HepG2 (cell line): ENCODE data around the gene WNK1. TPM values are rescaled to one million over a fixed set of nuclear protein-coding genes. Genes with fewer than 3 reads are reported as not detected.

Experiments
- ADNP ChIP-seq: sonication (generic); formaldehyde crosslinking; IDR thresholded peaks from 2 replicates; pipeline ENCODE4 v1.4.0; 2020; ENCODE audit warnings: missing genetic modification reagents
- ATRX ChIP-seq: sonication (generic); formaldehyde crosslinking; IDR thresholded peaks from 2 replicates; pipeline ENCODE4 v1.4.0; 2020; ENCODE audit warnings: missing genetic modification reagents, borderline replicate concordance
- BORCS8-MEF2B ChIP-seq: sonication (generic); formaldehyde crosslinking; IDR thresholded peaks from 2 replicates; pipeline ENCODE4 v1.8.0; 2022; ENCODE audit warnings: mild to moderate bottlenecking, missing genetic modification reagents
- CENPT ChIP-seq: sonication (generic); formaldehyde crosslinking; IDR thresholded peaks from 2 replicates; pipeline ENCODE4 v1.8.0; 2022; ENCODE audit warnings: low read depth, mild to moderate bottlenecking, moderate library complexity, missing genetic modification reagents
- DDIT3 ChIP-seq: sonication (generic); formaldehyde crosslinking; IDR thresholded peaks from 2 replicates; pipeline ENCODE4 v1.4.0; 2020; ENCODE audit warnings: mild to moderate bottlenecking, missing genetic modification reagents
- EZH2 ChIP-seq: conservative IDR thresholded peaks from 2 replicates; pipeline ENCODE4 v1.6.1; 2012; ENCODE audit warnings: mild to moderate bottlenecking, low read depth, low read length, moderate library complexity
- HMGA1 ChIP-seq: sonication (generic); formaldehyde crosslinking; conservative IDR thresholded peaks from 2 replicates; pipeline ENCODE4 v1.4.0; 2020; ENCODE audit warnings: missing genetic modification reagents
- HOXA3 ChIP-seq: sonication (generic); formaldehyde crosslinking; IDR thresholded peaks from 2 replicates; pipeline ENCODE4 v1.5.0; 2020; ENCODE audit warnings: missing genetic modification reagents
- KDM2A ChIP-seq: sonication (generic); formaldehyde crosslinking; IDR thresholded peaks from 2 replicates; pipeline ENCODE4 v1.4.0; 2020; ENCODE audit warnings: low read depth, missing genetic modification reagents, borderline replicate concordance
- KLF16 ChIP-seq, 2 experiments: sonication (generic) in 1 of 2; formaldehyde crosslinking in 1 of 2; IDR thresholded peaks; 2 replicates each; pipeline versions ENCODE4 v1.6.1 to v1.8.0; 2016 to 2023; ENCODE audit warnings: missing genetic modification reagents in 2 of 2, missing compliant biosample characterization in 1 of 2
- MXD4 ChIP-seq: IDR thresholded peaks from 2 replicates; pipeline ENCODE4 v1.6.1; 2016; ENCODE audit warnings: mild to moderate bottlenecking, missing biosample characterization, missing genetic modification reagents
- NKX3-1 ChIP-seq: sonication (generic); formaldehyde crosslinking; IDR thresholded peaks from 2 replicates; pipeline ENCODE4 v1.5.0; 2020; ENCODE audit warnings: missing genetic modification reagents
- POGZ ChIP-seq: sonication (generic); formaldehyde crosslinking; IDR thresholded peaks from 2 replicates; pipeline ENCODE4 v1.4.0; 2020; ENCODE audit warnings: mild to moderate bottlenecking, missing genetic modification reagents
- RBFOX2 ChIP-seq: fragments of 200-400 bp; formaldehyde crosslinking; IDR thresholded peaks from 2 replicates; pipeline ENCODE4 v1.6.1; 2017; ENCODE audit warnings: low read depth, mild to moderate bottlenecking, low read length
- RFX5 ChIP-seq: IDR thresholded peaks from 2 replicates; pipeline ENCODE4 v1.6.1; 2011; ENCODE audit warnings: low read depth, low read length, improper control_type of control experiment
- RFXANK ChIP-seq: IDR thresholded peaks from 2 replicates; pipeline ENCODE4 v1.6.1; 2016
- SCMH1 ChIP-seq: sonication (generic); formaldehyde crosslinking; IDR thresholded peaks from 2 replicates; pipeline ENCODE4 v1.9.0; 2021; ENCODE audit warnings: missing genetic modification reagents, mild to moderate bottlenecking, borderline replicate concordance
- SIN3A ChIP-seq: IDR thresholded peaks from 2 replicates; pipeline ENCODE4 v1.6.1; 2011; ENCODE audit warnings: low read depth, mild to moderate bottlenecking, control low read depth, low read length, borderline replicate concordance
- SMARCE1 ChIP-seq: fragments of 450-650 bp; IDR thresholded peaks from 2 replicates; pipeline ENCODE4 v1.6.1; 2017; ENCODE audit warnings: borderline replicate concordance
- SP140L ChIP-seq: sonication (generic); formaldehyde crosslinking; IDR thresholded peaks from 2 replicates; pipeline ENCODE4 v1.4.0; 2020; ENCODE audit warnings: missing genetic modification reagents, borderline replicate concordance
- SRF ChIP-seq: IDR thresholded peaks from 2 replicates; pipeline ENCODE4 v1.6.1; 2011; ENCODE audit warnings: mild to moderate bottlenecking, low read depth, low read length, moderate library complexity
- SSRP1 ChIP-seq: IDR thresholded peaks from 2 replicates; pipeline ENCODE4 v1.6.1; 2016; ENCODE audit warnings: control low read depth
- ZNF282 ChIP-seq: fragments of 450-650 bp; IDR thresholded peaks from 2 replicates; pipeline ENCODE4 v1.6.1; 2018; ENCODE audit not compliant: partially characterized antibody
- ZNF614 ChIP-seq: IDR thresholded peaks from 2 replicates; pipeline ENCODE4 v1.6.1; 2018; ENCODE audit warnings: missing biosample characterization, missing genetic modification reagents, inconsistent platforms, borderline replicate concordance
- ZNF749 ChIP-seq: sonication (generic); formaldehyde crosslinking; IDR thresholded peaks from 2 replicates; pipeline ENCODE4 v1.8.0; 2022; ENCODE audit warnings: mild to moderate bottlenecking, missing genetic modification reagents, moderate library complexity, borderline replicate concordance
- polyA plus RNA-seq, 8 experiments: library from polyadenylated mRNA; depleted of rRNA in 3 of 8; stranded (reverse) in 7 of 8; unstranded in 1 of 8; fragments of >200 nt; fragmentation: Illumina TruSeq in 4 of 8; extraction: Trizol in 4 of 8; gene quantifications; 2 replicates each; pipeline versions ENCODE4 v1.2.1 to v1.2.3, GENCODE V29; 2011 to 2016; ENCODE audit warnings: low read depth in 4 of 8, missing spikeins in 1 of 8, mixed read lengths in 1 of 8; ENCODE audit not compliant: insufficient read depth in 1 of 8
- total RNA-seq, 5 experiments: library from RNA; depleted of rRNA; stranded (reverse); fragments of >200 nt; fragmentation: Illumina TruSeq; extraction: Trizol; gene quantifications; 2 replicates each; pipeline ENCODE4 v1.2.3, GENCODE V29; 2016; ENCODE audit warnings: low read depth in 1 of 5
- TF ChIP-seq, protein P1 (sequence below): sonication (generic); formaldehyde crosslinking; IDR thresholded peaks from 2 replicates; pipeline ENCODE4 v1.4.0; 2020; ENCODE audit warnings: missing genetic modification reagents
- TF ChIP-seq, protein P2 (sequence below): sonication (generic); formaldehyde crosslinking; IDR thresholded peaks from 2 replicates; pipeline ENCODE4 v1.8.1; 2023; ENCODE audit warnings: missing genetic modification reagents, mild to moderate bottlenecking, borderline replicate concordance
- TF ChIP-seq, protein P3 (sequence below): sonication (generic); formaldehyde crosslinking; IDR thresholded peaks from 2 replicates; pipeline ENCODE4 v1.8.0; 2022; ENCODE audit warnings: missing genetic modification reagents, low read depth, mild to moderate bottlenecking, borderline replicate concordance

Gene WNK1
- total and polyA plus RNA-seq, 2 of the 13 experiments (the other 11 are each of a cell fraction or from before 2014, with no cell fraction given), result 31.1 to 54.8 TPM

DNA sequence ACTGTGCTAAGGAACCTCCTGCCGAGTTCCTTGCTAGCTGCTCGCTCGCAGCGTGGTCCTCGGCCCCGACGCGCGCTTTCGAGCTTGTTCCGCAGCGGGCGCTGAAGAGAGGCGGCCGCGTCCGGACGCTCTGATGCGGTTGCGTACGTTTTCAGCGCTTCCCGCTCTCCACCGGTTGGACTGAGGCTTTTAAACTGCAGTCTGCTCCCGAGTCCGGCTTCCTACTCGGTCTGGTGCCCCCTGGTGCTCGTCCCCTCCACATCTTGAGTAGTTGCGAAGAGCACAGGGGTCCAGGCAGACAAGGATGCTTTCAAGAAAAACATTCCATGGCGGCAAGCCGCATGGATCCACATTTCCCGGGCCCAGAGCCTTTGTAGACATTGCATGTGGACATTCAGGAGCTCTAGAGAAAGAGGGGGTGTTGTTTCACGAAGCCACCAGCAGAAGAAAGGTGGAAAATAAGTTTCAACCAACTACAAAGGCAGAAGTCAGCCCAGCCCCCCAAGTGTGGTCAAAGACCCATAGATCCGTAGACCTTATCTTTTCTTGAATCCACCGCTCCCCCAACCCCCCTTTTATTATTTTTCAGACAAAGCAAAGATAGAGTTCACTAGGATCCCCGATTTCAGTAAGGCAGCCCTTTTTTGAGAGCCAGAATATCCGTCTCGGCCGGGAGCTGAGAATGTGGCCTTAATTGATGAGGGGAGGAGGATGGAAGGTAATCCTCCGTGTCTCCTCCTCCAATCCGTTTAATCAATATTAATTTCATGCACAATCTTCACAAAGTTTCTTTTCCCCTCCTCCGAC is 984 bp upstream of the WNK1 start (continued):
- TF ChIP-seq, protein P1, sequence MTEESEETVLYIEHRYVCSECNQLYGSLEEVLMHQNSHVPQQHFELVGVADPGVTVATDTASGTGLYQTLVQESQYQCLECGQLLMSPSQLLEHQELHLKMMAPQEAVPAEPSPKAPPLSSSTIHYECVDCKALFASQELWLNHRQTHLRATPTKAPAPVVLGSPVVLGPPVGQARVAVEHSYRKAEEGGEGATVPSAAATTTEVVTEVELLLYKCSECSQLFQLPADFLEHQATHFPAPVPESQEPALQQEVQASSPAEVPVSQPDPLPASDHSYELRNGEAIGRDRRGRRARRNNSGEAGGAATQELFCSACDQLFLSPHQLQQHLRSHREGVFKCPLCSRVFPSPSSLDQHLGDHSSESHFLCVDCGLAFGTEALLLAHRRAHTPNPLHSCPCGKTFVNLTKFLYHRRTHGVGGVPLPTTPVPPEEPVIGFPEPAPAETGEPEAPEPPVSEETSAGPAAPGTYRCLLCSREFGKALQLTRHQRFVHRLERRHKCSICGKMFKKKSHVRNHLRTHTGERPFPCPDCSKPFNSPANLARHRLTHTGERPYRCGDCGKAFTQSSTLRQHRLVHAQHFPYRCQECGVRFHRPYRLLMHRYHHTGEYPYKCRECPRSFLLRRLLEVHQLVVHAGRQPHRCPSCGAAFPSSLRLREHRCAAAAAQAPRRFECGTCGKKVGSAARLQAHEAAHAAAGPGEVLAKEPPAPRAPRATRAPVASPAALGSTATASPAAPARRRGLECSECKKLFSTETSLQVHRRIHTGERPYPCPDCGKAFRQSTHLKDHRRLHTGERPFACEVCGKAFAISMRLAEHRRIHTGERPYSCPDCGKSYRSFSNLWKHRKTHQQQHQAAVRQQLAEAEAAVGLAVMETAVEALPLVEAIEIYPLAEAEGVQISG (CRISPR knock-in tag), result peak; percentile 88
- no peak for TF ChIP-seq ZNF282
- no peak for TF ChIP-seq SCMH1 (CRISPR knock-in tag)
- peak; percentile 77; the same call in 1 of the 2 replicates for TF ChIP-seq ZNF614 (CRISPR knock-in tag)
- TF ChIP-seq SSRP1, result no peak
- no peak for TF ChIP-seq ZNF749 (CRISPR knock-in tag)
- TF ChIP-seq KLF16 (CRISPR knock-in tag; IDR thresholded peaks at IDR 0.05), result peak in 1 of 2 experiments; percentile 83; a peak in 2 of 4 replicates
- TF ChIP-seq BORCS8-MEF2B (CRISPR knock-in tag), result peak; percentile 70
- TF ChIP-seq HOXA3 (CRISPR knock-in tag), result peak; percentile 94
- TF ChIP-seq RFX5, result no peak
- TF ChIP-seq CENPT (CRISPR knock-in tag), result peak; percentile 51; the same call in 1 of the 2 replicates
- TF ChIP-seq DDIT3 (CRISPR knock-in tag), result no peak
- TF ChIP-seq ADNP (CRISPR knock-in tag), result no peak
- no peak for TF ChIP-seq HMGA1
- peak; percentile 93 for TF ChIP-seq KDM2A
- no peak for TF ChIP-seq SMARCE1
- peak; percentile 55; the same call in 1 of the 2 replicates for TF ChIP-seq RBFOX2
- peak; percentile 84; the same call in 1 of the 2 replicates for TF ChIP-seq SIN3A
- no peak for TF ChIP-seq RFXANK (CRISPR knock-in tag)
- TF ChIP-seq, protein P2, sequence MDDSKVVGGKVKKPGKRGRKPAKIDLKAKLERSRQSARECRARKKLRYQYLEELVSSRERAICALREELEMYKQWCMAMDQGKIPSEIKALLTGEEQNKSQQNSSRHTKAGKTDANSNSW, result peak; percentile 82; the same call in 1 of the 2 replicates
- peak; percentile 91 for TF ChIP-seq POGZ (CRISPR knock-in tag)
- TF ChIP-seq, protein P3, sequence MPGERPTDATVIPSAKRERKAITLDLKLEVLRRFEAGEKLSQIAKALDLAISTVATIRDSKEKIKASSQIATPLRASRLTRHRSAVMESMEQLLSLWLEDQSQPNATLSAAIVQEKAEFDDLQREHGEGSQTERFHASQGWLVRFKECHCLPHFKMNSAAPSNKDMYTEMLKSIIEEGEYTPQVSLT (CRISPR knock-in tag), result no peak
- TF ChIP-seq SRF, result no peak
- TF ChIP-seq NKX3-1 (CRISPR knock-in tag), result peak; percentile 77; the same call in 1 of the 2 replicates
- TF ChIP-seq SP140L, result peak; percentile 85; the same call in 1 of the 2 replicates
- no peak for TF ChIP-seq EZH2
- TF ChIP-seq ATRX (CRISPR knock-in tag), result no peak
- peak; percentile 76; the same call in 1 of the 2 replicates for TF ChIP-seq MXD4 (CRISPR knock-in tag)
